ENCODE results near the gene MMGT1.
"Not testable (repeated sequence)": the region's sequence is repeated elsewhere in the genome, so short reads cannot be mapped to it uniquely, and the experiment has no call there.

Gene MMGT1

GRCh38 chrX:135920516-135920915 lies 53.3 kb downstream of the MMGT1 start:
- DNase-seq = not testable (repeated sequence)

GRCh38 chrX:135914404-135914803 lies 59.4 kb downstream of the MMGT1 start:
- DNase-seq = no peak
